Tibial nerve (tissue), 4 donors: ENCODE measurements around the gene LMF1.

Experiments
- EP300 ChIP-seq, 2 donors: sonication (generic); formaldehyde crosslinking; IDR thresholded peaks; one replicate each; pipeline ENCODE4 v1.6.1; 2017; ENCODE audit warnings: antibody characterized with exemption in 2 of 2, mild to moderate bottlenecking in 1 of 2
- POLR2A ChIP-seq, 2 donors: fragments of 450-650 bp; IDR thresholded peaks; one replicate each; pipeline ENCODE4 v1.6.1; 2017; ENCODE audit warnings: antibody characterized with exemption in 2 of 2, mild to moderate bottlenecking in 2 of 2, moderate library complexity in 2 of 2
- TF ChIP-seq, protein P1 (sequence below), 5 experiments: fragments of 200-600 bp in 3 of 5; fragments of 450-650 bp in 2 of 5; sonication (generic) in 3 of 5; IDR thresholded peaks; one replicate each; pipeline ENCODE4 v1.5.1; 2016 to 2019; ENCODE audit warnings: antibody characterized with exemption in 5 of 5, mild to moderate bottlenecking in 3 of 5, moderate library complexity in 2 of 5

DNA sequence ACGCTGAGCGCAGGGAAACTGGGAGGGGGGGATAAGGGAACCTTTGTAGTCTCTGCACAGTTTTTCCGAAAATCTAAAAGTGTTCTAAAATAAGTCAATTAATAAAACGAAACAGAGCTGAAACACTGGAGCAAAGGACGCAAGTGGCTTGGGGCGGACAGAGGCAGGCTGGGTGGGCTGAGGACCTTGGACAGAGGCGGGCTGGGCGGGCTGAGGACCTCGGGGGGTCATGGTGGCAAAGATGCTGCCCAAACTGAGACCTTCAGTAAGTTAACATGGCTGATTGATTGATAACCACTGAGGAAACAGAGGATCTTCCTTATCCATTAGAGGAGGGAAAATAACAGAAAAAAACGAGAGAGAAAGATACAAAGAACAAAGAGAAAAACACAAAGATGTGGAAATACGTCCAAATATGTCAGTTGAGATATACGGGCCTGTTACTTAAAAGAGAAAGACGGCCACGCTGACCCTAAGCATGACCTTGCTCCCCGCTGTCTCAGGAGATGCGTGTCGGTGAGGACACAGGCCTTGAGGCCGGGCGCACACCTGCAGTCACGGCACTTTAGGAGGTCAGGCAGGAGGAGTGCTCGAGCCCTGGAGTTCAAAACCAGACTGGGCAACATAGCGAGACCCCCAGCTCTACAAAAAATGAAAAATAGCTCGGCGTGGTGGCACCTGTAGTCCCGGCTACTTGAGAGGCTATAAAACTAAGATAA, 94.1 kb downstream of the LMF1 start:
- TF ChIP-seq, protein P1, sequence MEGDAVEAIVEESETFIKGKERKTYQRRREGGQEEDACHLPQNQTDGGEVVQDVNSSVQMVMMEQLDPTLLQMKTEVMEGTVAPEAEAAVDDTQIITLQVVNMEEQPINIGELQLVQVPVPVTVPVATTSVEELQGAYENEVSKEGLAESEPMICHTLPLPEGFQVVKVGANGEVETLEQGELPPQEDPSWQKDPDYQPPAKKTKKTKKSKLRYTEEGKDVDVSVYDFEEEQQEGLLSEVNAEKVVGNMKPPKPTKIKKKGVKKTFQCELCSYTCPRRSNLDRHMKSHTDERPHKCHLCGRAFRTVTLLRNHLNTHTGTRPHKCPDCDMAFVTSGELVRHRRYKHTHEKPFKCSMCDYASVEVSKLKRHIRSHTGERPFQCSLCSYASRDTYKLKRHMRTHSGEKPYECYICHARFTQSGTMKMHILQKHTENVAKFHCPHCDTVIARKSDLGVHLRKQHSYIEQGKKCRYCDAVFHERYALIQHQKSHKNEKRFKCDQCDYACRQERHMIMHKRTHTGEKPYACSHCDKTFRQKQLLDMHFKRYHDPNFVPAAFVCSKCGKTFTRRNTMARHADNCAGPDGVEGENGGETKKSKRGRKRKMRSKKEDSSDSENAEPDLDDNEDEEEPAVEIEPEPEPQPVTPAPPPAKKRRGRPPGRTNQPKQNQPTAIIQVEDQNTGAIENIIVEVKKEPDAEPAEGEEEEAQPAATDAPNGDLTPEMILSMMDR (IDR thresholded peaks at IDR 0.05): no peak
- no peak for TF ChIP-seq POLR2A (IDR thresholded peaks at IDR 0.05)
- no peak for TF ChIP-seq EP300 (IDR thresholded peaks at IDR 0.05)
